SU-DHL-6 (cell line): Measurements from ENCODE around the gene GPC2.

Experiments used
- H2AFZ ChIP-seq: fragments of 200-600 bp; sonication (generic); 2 replicates; pipeline ENCODE4 v1.6.1; 2014; ENCODE audit warnings: low read depth, mild to moderate bottlenecking, moderate library complexity, mixed read lengths, antibody characterized with exemption, low read length; ENCODE audit not compliant: severe bottlenecking
- H3F3A ChIP-seq: fragments of 200-600 bp; shearing (Covaris generic); 2 replicates; pipeline ENCODE4 v1.6.0; 2016; ENCODE audit warnings: antibody characterized with exemption, mild to moderate bottlenecking; ENCODE audit not compliant: insufficient read depth
- H3K27ac ChIP-seq: fragments of 200-600 bp; sonication (generic); 2 replicates; pipeline ENCODE4 v1.5.1; 2016; ENCODE audit warnings: low read depth, mild to moderate bottlenecking, low read length, moderate library complexity, mixed read lengths
- H3K27me3 ChIP-seq: fragments of 200-600 bp; sonication (generic), shearing (Covaris generic); 2 replicates; pipeline ENCODE4 v1.6.0; 2014; ENCODE audit warnings: mild to moderate bottlenecking, low read length
- H3K36me3 ChIP-seq: fragments of 200-600 bp; sonication (generic); 2 replicates; pipeline ENCODE4 v1.6.1; 2014; ENCODE audit warnings: mild to moderate bottlenecking, low read length, mixed read lengths
- H3K4me2 ChIP-seq: fragments of 300-600, 200-600 bp; shearing (Covaris generic), sonication (generic); 2 replicates; pipeline ENCODE4 v1.6.0; 2014; ENCODE audit warnings: low read length, low read depth, mild to moderate bottlenecking; ENCODE audit not compliant: poor library complexity, severe bottlenecking
- H3K4me3 ChIP-seq: fragments of 200-600 bp; sonication (generic); 2 replicates; pipeline ENCODE4 v1.5.1; 2014; ENCODE audit warnings: antibody characterized with exemption, low read length, mild to moderate bottlenecking, mixed read lengths; ENCODE audit not compliant: insufficient read depth, poor library complexity, severe bottlenecking
- H3K79me2 ChIP-seq: fragments of 200-600 bp; sonication (generic); 2 replicates; pipeline ENCODE4 v1.6.1; 2014; ENCODE audit warnings: mild to moderate bottlenecking, low read length, moderate library complexity; ENCODE audit not compliant: insufficient read depth
- H3K9ac ChIP-seq: fragments of 200-600 bp; sonication (generic); 2 replicates; pipeline ENCODE4 v1.7.0; 2014; ENCODE audit warnings: mild to moderate bottlenecking, low read length
- H3K9me2 ChIP-seq: fragments of 200-600 bp; sonication (generic); replicated peaks from 2 replicates; pipeline ENCODE4 v1.6.1; 2014; ENCODE audit warnings: low read length; ENCODE audit not compliant: insufficient read depth
- H3K9me3 ChIP-seq: fragments of 200-600 bp; sonication (generic); 2 replicates; pipeline ENCODE4 v1.6.1; 2014; ENCODE audit warnings: low read length, mixed read lengths; ENCODE audit not compliant: insufficient read depth
- H4K20me1 ChIP-seq: fragments of 200-600 bp; sonication (generic); 2 replicates; pipeline ENCODE4 v1.6.1; 2014; ENCODE audit warnings: low read depth, mild to moderate bottlenecking, antibody characterized with exemption, low read length, moderate library complexity, mixed read lengths
- EZH2phosphoT487 ChIP-seq: fragments of 200-600 bp; sonication (generic), shearing (Covaris generic); conservative IDR thresholded peaks from 2 replicates; pipeline ENCODE4 v1.6.1; 2018; ENCODE audit warnings: mild to moderate bottlenecking, antibody characterized with exemption, low read length, moderate library complexity, mixed read lengths
- TF ChIP-seq, protein P1 (sequence below): fragments of 200-600 bp; sonication (generic); IDR thresholded peaks from one replicate; pipeline ENCODE4 v1.5.1; 2017; ENCODE audit warnings: antibody characterized with exemption, mild to moderate bottlenecking, low read length, moderate library complexity; ENCODE audit not compliant: insufficient read depth, poor library complexity, severe bottlenecking

The GPC2 gene

DNA sequence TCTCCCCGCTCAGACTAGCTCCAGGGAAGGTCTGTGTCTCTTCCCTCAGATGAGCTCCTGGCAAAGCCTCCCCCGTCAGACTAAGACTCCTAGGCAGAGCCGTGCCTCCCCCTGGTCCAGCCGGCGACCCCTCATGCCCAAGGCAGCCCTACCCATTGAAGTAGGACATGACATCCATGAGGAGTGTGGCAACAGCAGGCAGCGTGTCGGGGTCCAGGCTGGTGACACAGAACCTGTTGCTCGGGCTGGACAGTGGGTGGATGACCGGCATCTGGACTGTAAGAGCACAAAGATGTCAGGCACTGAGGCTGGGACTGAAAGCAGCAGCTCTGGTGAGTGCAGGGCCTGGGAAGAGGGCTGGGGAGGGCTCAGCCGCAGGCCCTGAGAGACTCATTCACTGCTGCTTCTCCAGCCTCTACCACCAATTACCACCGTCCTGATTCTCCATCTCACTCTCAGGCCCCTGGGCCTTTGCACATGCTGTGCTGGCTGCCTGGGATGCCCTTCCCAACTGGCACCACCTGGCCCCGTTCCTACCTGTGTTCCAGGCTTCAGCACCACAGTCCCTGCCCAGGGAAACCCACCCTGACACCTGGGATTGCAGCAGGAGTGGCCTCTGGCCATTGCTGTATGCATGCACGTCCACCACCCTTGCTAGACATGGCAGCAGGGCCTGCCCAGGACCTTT is 45.4 kb upstream of the GPC2 start:
- peaks cover 52% of the 10 kb centered on the region for H3F3A ChIP-seq
- H2AFZ ChIP-seq = no peak overlapping the region
- no peaks in the 10 kb centered on the region for H3K9me2 ChIP-seq
- TF ChIP-seq EZH2phosphoT487 = no peak
- TF ChIP-seq, protein P1, sequence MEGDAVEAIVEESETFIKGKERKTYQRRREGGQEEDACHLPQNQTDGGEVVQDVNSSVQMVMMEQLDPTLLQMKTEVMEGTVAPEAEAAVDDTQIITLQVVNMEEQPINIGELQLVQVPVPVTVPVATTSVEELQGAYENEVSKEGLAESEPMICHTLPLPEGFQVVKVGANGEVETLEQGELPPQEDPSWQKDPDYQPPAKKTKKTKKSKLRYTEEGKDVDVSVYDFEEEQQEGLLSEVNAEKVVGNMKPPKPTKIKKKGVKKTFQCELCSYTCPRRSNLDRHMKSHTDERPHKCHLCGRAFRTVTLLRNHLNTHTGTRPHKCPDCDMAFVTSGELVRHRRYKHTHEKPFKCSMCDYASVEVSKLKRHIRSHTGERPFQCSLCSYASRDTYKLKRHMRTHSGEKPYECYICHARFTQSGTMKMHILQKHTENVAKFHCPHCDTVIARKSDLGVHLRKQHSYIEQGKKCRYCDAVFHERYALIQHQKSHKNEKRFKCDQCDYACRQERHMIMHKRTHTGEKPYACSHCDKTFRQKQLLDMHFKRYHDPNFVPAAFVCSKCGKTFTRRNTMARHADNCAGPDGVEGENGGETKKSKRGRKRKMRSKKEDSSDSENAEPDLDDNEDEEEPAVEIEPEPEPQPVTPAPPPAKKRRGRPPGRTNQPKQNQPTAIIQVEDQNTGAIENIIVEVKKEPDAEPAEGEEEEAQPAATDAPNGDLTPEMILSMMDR = no peak
- peak overlapping the region; percentile 93 for H3K9ac ChIP-seq
- no peaks in the 10 kb centered on the region for H3K9me3 ChIP-seq
- peak overlapping the region; percentile 51 for H3K4me3 ChIP-seq
- no peaks in the 10 kb centered on the region for H3K27me3 ChIP-seq
- H3K27ac ChIP-seq = peak overlapping the region; percentile 95
- H3K36me3 ChIP-seq = 0 out of 2 replicates have a peak, but pooled peaks cover 2% of the 10 kb centered on the region
- peak overlapping the region; percentile 86 for H3K4me2 ChIP-seq
- no peaks in the 10 kb centered on the region for H4K20me1 ChIP-seq
- H3K79me2 ChIP-seq = peaks cover 29% of the 10 kb centered on the region

DNA sequence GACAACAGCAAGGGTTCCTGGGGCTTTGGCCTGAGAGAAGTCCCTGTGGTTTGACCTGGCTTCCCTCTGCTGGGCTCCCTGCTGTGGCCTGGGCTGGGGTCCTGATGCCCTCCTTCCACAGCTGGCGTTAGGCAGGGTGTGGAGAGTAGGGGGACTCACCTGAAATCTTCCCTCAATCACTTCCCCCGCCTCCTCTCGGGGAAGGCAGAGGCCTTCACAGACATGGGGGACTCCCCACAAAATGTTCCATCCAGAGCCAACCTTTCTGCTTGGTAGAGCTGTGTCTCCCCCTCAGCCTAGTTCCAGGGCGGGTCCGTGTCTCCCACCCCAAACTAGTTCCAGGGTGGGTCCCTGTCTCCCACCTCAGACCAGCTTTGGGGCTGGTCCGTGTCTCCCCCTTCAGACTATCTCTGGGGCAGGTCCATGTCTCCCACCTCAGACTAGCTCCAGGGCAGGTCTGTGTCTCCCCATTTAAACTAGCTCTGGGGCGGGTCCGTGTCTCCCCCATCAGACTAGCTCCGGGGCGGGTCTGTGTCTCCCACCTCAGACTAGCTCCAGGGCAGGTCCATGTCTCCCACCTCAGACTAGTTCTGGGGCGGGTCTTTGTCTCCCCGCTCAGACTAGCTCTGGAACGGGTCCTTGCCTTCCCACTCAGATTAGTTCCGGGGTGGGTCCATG is 44.7 kb upstream of the GPC2 start:
- Histone ChIP-seq H3K9ac (peak overlapping the region; percentile 93), H3K9me3 (no peaks in the 10 kb centered on the region), H3K79me2 (peaks cover 29% of the 10 kb centered on the region), H3K36me3 (0 out of 2 replicates have a peak, but pooled peaks cover 2% of the 10 kb centered on the region), H3K27me3 (no peaks in the 10 kb centered on the region), H4K20me1 (no peaks in the 10 kb centered on the region), H3K4me2 (peak overlapping the region; percentile 86), H3K27ac (peak overlapping the region; percentile 95), H3K4me3 (peak overlapping the region; percentile 51), H3K9me2 (no peaks in the 10 kb centered on the region), H2AFZ (no peak overlapping the region), H3F3A (peaks cover 52% of the 10 kb centered on the region)
- TF ChIP-seq, protein P1 = no peak
- TF ChIP-seq EZH2phosphoT487 = no peak

DNA sequence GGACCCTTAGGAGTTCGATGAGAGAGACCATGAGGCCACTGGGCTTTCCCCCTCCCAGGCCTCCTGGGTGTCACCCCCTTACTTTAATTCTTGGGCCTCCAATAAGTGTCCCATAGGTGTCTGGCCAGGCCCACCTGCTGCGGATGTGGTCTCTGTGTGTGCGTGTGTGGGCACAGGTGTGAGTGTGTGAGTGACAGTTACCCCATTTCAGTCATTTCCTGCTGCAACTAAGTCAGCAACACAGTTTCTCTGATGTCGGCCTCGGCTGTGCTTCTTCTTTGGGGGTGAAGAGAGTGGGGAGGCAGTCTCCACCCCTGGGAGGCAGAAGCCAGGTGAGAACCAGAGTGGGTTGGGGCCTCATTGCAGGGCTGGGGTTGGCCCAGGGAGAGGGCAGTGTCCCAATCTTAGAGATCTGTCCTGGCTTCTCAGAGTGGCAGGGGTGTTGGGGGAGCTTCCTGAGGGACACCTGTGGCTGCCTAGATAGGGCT is 44.1 kb upstream of the GPC2 start:
- Histone ChIP-seq H3F3A (peaks cover 53% of the 10 kb centered on the region), H3K27me3 (no peaks in the 10 kb centered on the region), H3K4me2 (peak overlapping the region; percentile 86), H3K9ac (peak overlapping the region; percentile 93), H3K79me2 (peaks cover 29% of the 10 kb centered on the region), H2AFZ (no peak overlapping the region), H4K20me1 (no peaks in the 10 kb centered on the region), H3K9me3 (no peaks in the 10 kb centered on the region), H3K4me3 (peak overlapping the region; percentile 58), H3K27ac (peak overlapping the region; percentile 95), H3K36me3 (0 out of 2 replicates have a peak, but pooled peaks cover 2% of the 10 kb centered on the region), H3K9me2 (no peaks in the 10 kb centered on the region)
- no peak for TF ChIP-seq EZH2phosphoT487
- TF ChIP-seq, protein P1 = no peak
